ENCODE results near the gene PPIG. TPM values are rescaled to one million over a fixed set of nuclear protein-coding genes. Genes with fewer than 3 reads are reported as not detected.

The PPIG gene
- total and polyA plus RNA-seq, 9 of the 15 experiments (the other 6 are each of a cell fraction or from before 2014, with no cell fraction given), result 52.5 to 166 (median 124) TPM

DNA sequence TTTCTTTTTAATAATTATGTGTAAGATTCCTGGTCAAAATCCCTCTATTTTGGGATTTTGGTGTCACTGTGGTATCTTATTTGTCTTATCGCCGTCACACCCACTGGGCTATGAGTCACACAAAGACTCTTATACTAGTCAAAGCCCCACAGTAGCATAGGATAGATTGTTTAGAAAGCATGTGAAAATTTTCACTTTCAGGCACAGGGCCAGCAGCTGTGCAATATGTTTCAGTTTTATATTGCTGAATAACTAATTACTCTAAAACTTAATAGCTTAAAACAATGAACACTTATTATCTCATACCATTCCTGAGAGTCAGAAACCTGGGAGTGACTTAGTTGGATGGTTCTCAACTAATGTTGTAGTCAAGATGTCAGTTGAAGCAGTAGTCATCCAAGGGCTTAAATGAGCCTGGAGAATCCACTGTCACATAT is 86.1 kb downstream of the PPIG start (continued):
- TF ChIP-seq, protein P1, sequence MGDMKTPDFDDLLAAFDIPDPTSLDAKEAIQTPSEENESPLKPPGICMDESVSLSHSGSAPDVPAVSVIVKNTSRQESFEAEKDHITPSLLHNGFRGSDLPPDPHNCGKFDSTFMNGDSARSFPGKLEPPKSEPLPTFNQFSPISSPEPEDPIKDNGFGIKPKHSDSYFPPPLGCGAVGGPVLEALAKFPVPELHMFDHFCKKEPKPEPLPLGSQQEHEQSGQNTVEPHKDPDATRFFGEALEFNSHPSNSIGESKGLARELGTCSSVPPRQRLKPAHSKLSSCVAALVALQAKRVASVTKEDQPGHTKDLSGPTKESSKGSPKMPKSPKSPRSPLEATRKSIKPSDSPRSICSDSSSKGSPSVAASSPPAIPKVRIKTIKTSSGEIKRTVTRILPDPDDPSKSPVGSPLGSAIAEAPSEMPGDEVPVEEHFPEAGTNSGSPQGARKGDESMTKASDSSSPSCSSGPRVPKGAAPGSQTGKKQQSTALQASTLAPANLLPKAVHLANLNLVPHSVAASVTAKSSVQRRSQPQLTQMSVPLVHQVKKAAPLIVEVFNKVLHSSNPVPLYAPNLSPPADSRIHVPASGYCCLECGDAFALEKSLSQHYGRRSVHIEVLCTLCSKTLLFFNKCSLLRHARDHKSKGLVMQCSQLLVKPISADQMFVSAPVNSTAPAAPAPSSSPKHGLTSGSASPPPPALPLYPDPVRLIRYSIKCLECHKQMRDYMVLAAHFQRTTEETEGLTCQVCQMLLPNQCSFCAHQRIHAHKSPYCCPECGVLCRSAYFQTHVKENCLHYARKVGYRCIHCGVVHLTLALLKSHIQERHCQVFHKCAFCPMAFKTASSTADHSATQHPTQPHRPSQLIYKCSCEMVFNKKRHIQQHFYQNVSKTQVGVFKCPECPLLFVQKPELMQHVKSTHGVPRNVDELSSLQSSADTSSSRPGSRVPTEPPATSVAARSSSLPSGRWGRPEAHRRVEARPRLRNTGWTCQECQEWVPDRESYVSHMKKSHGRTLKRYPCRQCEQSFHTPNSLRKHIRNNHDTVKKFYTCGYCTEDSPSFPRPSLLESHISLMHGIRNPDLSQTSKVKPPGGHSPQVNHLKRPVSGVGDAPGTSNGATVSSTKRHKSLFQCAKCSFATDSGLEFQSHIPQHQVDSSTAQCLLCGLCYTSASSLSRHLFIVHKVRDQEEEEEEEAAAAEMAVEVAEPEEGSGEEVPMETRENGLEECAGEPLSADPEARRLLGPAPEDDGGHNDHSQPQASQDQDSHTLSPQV (IDR thresholded peaks at IDR 0.05), result peak; percentile 49; the same call in 1 of the 2 replicates
- TF ChIP-seq, protein P2, sequence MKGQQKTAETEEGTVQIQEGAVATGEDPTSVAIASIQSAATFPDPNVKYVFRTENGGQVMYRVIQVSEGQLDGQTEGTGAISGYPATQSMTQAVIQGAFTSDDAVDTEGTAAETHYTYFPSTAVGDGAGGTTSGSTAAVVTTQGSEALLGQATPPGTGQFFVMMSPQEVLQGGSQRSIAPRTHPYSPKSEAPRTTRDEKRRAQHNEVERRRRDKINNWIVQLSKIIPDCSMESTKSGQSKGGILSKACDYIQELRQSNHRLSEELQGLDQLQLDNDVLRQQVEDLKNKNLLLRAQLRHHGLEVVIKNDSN (CRISPR knock-in tag; IDR thresholded peaks at IDR 0.05), result no peak
- peak; percentile 69 for TF ChIP-seq CBFA2T3 (IDR thresholded peaks at IDR 0.05)
- no peak for TF ChIP-seq ILK (tag; IDR thresholded peaks at IDR 0.05; ENCODE audit: borderline replicate concordance, low read depth)
- TF ChIP-seq MYNN (IDR thresholded peaks at IDR 0.05), result peak; percentile 96
- no peak for TF ChIP-seq MYNN (CRISPR knock-in tag; IDR thresholded peaks at IDR 0.05)
- peak; percentile 78; the same call in 1 of the 2 replicates for TF ChIP-seq MEF2D (tag; conservative IDR thresholded peaks at IDR 0.05; ENCODE audit: low read depth)
- TF ChIP-seq ATF7 (IDR thresholded peaks at IDR 0.05), result peak; percentile 73; the same call in 1 of the 2 replicates
- no peak for TF ChIP-seq HMGN3 (IDR thresholded peaks at IDR 0.05; ENCODE audit: borderline replicate concordance, extremely low read depth, insufficient read length, low read depth, low read length)
- TF ChIP-seq NCOR1 (IDR thresholded peaks at IDR 0.05), result peak; percentile 50; the same call in 1 of the 2 replicates
- no peak for TF ChIP-seq ZNF239 (CRISPR knock-in tag; IDR thresholded peaks at IDR 0.05)
- TF ChIP-seq TRIM24 (IDR thresholded peaks at IDR 0.05), result 0 out of 4 replicates have a peak, but pooled peaks have one; percentile 38 to 40
- no peak for TF ChIP-seq ZNF561 (CRISPR knock-in tag; conservative IDR thresholded peaks at IDR 0.05)
- no peak for TF ChIP-seq NCOA2 (IDR thresholded peaks at IDR 0.05; ENCODE audit: partially characterized antibody in 2 of 2)
- peak; percentile 99 for TF ChIP-seq FOSL1 (tag; conservative IDR thresholded peaks at IDR 0.05)
- no peak for TF ChIP-seq ID3 (CRISPR knock-in tag; IDR thresholded peaks at IDR 0.05)
- TF ChIP-seq ID3 (tag; IDR thresholded peaks at IDR 0.05), result no peak
- peak; percentile 34; the same call in 1 of the 2 replicates for TF ChIP-seq GATAD2B (IDR thresholded peaks at IDR 0.05; ENCODE audit: borderline replicate concordance)
